Measurements from ENCODE around the gene QKI.

GRCh38 chr6:163564534-163564933 lies 150.0 kb downstream of the QKI start:
- TF ChIP-seq MAX (IDR thresholded peaks at IDR 0.05) (no peak), EP300 (IDR thresholded peaks at IDR 0.05; ENCODE audit: borderline replicate concordance) (no peak), CEBPB (IDR thresholded peaks at IDR 0.05) (no peak), TAF1 (IDR thresholded peaks at IDR 0.05; ENCODE audit: low read depth) (no peak), NFIC (IDR thresholded peaks at IDR 0.05) (no peak), EGR1 (IDR thresholded peaks at IDR 0.05) (no peak)
- TF ChIP-seq, protein P1, sequence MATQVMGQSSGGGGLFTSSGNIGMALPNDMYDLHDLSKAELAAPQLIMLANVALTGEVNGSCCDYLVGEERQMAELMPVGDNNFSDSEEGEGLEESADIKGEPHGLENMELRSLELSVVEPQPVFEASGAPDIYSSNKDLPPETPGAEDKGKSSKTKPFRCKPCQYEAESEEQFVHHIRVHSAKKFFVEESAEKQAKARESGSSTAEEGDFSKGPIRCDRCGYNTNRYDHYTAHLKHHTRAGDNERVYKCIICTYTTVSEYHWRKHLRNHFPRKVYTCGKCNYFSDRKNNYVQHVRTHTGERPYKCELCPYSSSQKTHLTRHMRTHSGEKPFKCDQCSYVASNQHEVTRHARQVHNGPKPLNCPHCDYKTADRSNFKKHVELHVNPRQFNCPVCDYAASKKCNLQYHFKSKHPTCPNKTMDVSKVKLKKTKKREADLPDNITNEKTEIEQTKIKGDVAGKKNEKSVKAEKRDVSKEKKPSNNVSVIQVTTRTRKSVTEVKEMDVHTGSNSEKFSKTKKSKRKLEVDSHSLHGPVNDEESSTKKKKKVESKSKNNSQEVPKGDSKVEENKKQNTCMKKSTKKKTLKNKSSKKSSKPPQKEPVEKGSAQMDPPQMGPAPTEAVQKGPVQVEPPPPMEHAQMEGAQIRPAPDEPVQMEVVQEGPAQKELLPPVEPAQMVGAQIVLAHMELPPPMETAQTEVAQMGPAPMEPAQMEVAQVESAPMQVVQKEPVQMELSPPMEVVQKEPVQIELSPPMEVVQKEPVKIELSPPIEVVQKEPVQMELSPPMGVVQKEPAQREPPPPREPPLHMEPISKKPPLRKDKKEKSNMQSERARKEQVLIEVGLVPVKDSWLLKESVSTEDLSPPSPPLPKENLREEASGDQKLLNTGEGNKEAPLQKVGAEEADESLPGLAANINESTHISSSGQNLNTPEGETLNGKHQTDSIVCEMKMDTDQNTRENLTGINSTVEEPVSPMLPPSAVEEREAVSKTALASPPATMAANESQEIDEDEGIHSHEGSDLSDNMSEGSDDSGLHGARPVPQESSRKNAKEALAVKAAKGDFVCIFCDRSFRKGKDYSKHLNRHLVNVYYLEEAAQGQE (IDR thresholded peaks at IDR 0.05; ENCODE audit: low read depth), result no peak
- TF ChIP-seq, protein P2, sequence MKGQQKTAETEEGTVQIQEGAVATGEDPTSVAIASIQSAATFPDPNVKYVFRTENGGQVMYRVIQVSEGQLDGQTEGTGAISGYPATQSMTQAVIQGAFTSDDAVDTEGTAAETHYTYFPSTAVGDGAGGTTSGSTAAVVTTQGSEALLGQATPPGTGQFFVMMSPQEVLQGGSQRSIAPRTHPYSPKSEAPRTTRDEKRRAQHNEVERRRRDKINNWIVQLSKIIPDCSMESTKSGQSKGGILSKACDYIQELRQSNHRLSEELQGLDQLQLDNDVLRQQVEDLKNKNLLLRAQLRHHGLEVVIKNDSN (IDR thresholded peaks at IDR 0.05), result no peak
